K562 (cell line): ENCODE results near the gene PRDX2. TPM values are rescaled to one million over a fixed set of nuclear protein-coding genes. Genes with fewer than 3 reads are reported as not detected.

ENCODE experiments used
- CBX2 ChIP-seq: fragments of 200-600 bp; sonication (generic); IDR thresholded peaks from one replicate; pipeline ENCODE4 v1.6.1; 2012; ENCODE audit warnings: mild to moderate bottlenecking, low read length, inconsistent platforms; ENCODE audit not compliant: insufficient read depth, poor library complexity, severe bottlenecking
- ELF2 ChIP-seq: fragments of 250-450 bp; sonication (Bioruptor Pico); IDR thresholded peaks from 2 replicates; pipeline ENCODE4 v1.5.0; 2021; ENCODE audit warnings: mild to moderate bottlenecking
- FOXJ2 ChIP-seq: fragments of 200-800 bp; sonication (Bioruptor generic); IDR thresholded peaks from 2 replicates; pipeline ENCODE4 v1.6.1; 2016; ENCODE audit warnings: missing genetic modification characterization, missing compliant biosample characterization
- GATAD2B ChIP-seq: fragments of 450-650 bp; IDR thresholded peaks from 2 replicates; pipeline ENCODE4 v1.6.1; 2017; ENCODE audit warnings: mild to moderate bottlenecking, borderline replicate concordance
- HOXB6 ChIP-seq: fragments of 250-450 bp; sonication (Bioruptor Pico); IDR thresholded peaks from 2 replicates; pipeline ENCODE4 v1.5.1; 2022; ENCODE audit warnings: mild to moderate bottlenecking, borderline replicate concordance
- L3MBTL2 ChIP-seq: fragments of 450-650 bp; IDR thresholded peaks from 2 replicates; pipeline ENCODE4 v1.6.1; 2016; ENCODE audit warnings: mild to moderate bottlenecking, moderate library complexity
- LCOR ChIP-seq: sonication (generic); formaldehyde crosslinking; IDR thresholded peaks from 2 replicates; pipeline ENCODE4 v1.8.0; 2022; ENCODE audit warnings: mild to moderate bottlenecking, missing genetic modification reagents
- MTA3 ChIP-seq: fragments of 450-650 bp; formaldehyde crosslinking; IDR thresholded peaks from 2 replicates; pipeline ENCODE4 v1.6.1; 2017; ENCODE audit warnings: mild to moderate bottlenecking, borderline replicate concordance
- NCOR1 ChIP-seq: fragments of 450-650 bp; IDR thresholded peaks from 2 replicates; pipeline ENCODE4 v1.6.1; 2016; ENCODE audit warnings: mild to moderate bottlenecking, moderate library complexity
- SRSF9 ChIP-seq: fragments of 200-400 bp; formaldehyde crosslinking; IDR thresholded peaks from 2 replicates; pipeline ENCODE4 v1.6.1; 2017; ENCODE audit warnings: low read depth, low read length, borderline replicate concordance
- SUPT5H ChIP-seq: fragments of 450-650 bp; IDR thresholded peaks from 2 replicates; pipeline ENCODE4 v1.6.1; 2016
- TARDBP ChIP-seq: fragments of 450-650 bp; IDR thresholded peaks from 2 replicates; pipeline ENCODE4 v1.6.1; 2016
- ZNF134 ChIP-seq: fragments of 250-450 bp; sonication (Bioruptor Pico); conservative IDR thresholded peaks from 2 replicates; pipeline ENCODE4 v1.4.0; 2020
- polyA plus RNA-seq, 8 experiments: library from polyadenylated mRNA; depleted of rRNA in 4 of 8; stranded (reverse) in 5 of 8; unstranded in 3 of 8; fragments of >200 nt; fragmentation: Nextera tagmentation in 2 of 8; fragmentation: Illumina TruSeq in 1 of 8; extraction: Ambion mirVana in 2 of 8; extraction: Trizol in 1 of 8; gene quantifications; 2 replicates each; pipeline versions ENCODE4 v1.2.1 to v1.2.3, GENCODE V29; 2011 to 2014; ENCODE audit warnings: inconsistent platforms in 1 of 8, missing spikeins in 1 of 8
- total RNA-seq, 7 experiments: library from RNA; depleted of rRNA in 6 of 7; stranded (reverse); fragments of >200 nt in 6 of 7; fragmentation: Illumina TruSeq in 2 of 7; extraction: Trizol in 2 of 7; gene quantifications; 2 replicates each; pipeline versions ENCODE4 v1.2.1 to v1.2.3, GENCODE V29; 2011 to 2021; ENCODE audit warnings: low replicate concordance in 1 of 7
- TF ChIP-seq, protein P1 (sequence below): fragments of 450-650 bp; IDR thresholded peaks from 2 replicates; pipeline ENCODE4 v1.6.1; 2016; ENCODE audit warnings: antibody characterized with exemption
- TF ChIP-seq, protein P2 (sequence below): sonication (generic); formaldehyde crosslinking; IDR thresholded peaks from 2 replicates; pipeline ENCODE4 v1.8.0; 2022; ENCODE audit warnings: mild to moderate bottlenecking, missing genetic modification reagents
- TF ChIP-seq, protein P3 (sequence below): fragments of 450-650 bp; formaldehyde crosslinking; IDR thresholded peaks from 2 replicates; pipeline ENCODE4 v1.4.0; 2020; ENCODE audit warnings: mild to moderate bottlenecking, moderate library complexity
- TF ChIP-seq, protein P4 (sequence below): sonication (generic); formaldehyde crosslinking; IDR thresholded peaks from 2 replicates; pipeline ENCODE4 v1.8.0; 2022; ENCODE audit warnings: mild to moderate bottlenecking, missing genetic modification reagents
- TF ChIP-seq, protein P5 (sequence below): fragments of 450-650 bp; formaldehyde crosslinking; IDR thresholded peaks from 2 replicates; pipeline ENCODE4 v1.4.0; 2022; ENCODE audit warnings: mild to moderate bottlenecking, moderate library complexity
- TF ChIP-seq, protein P6 (sequence below): sonication (generic); formaldehyde crosslinking; IDR thresholded peaks from 2 replicates; pipeline ENCODE4 v1.8.0; 2022; ENCODE audit warnings: missing genetic modification reagents, mild to moderate bottlenecking, moderate library complexity, borderline replicate concordance
- TF ChIP-seq, protein P7 (sequence below), 2 experiments: fragments of 450-650 bp in 1 of 2; sonication (generic) in 1 of 2; formaldehyde crosslinking in 1 of 2; IDR thresholded peaks in 1 of 2; conservative IDR thresholded peaks in 1 of 2; 2 replicates each; pipeline versions ENCODE4 v1.6.1 to v1.8.1; 2016 to 2023; ENCODE audit warnings: mild to moderate bottlenecking in 2 of 2, moderate library complexity in 2 of 2, inconsistent platforms in 1 of 2, missing genetic modification reagents in 1 of 2

PRDX2 gene
- total and polyA plus RNA-seq, 9 of the 15 experiments (the other 6 are each of a cell fraction or from before 2014, with no cell fraction given): 206 to 1,183 (median 415) TPM

DNA sequence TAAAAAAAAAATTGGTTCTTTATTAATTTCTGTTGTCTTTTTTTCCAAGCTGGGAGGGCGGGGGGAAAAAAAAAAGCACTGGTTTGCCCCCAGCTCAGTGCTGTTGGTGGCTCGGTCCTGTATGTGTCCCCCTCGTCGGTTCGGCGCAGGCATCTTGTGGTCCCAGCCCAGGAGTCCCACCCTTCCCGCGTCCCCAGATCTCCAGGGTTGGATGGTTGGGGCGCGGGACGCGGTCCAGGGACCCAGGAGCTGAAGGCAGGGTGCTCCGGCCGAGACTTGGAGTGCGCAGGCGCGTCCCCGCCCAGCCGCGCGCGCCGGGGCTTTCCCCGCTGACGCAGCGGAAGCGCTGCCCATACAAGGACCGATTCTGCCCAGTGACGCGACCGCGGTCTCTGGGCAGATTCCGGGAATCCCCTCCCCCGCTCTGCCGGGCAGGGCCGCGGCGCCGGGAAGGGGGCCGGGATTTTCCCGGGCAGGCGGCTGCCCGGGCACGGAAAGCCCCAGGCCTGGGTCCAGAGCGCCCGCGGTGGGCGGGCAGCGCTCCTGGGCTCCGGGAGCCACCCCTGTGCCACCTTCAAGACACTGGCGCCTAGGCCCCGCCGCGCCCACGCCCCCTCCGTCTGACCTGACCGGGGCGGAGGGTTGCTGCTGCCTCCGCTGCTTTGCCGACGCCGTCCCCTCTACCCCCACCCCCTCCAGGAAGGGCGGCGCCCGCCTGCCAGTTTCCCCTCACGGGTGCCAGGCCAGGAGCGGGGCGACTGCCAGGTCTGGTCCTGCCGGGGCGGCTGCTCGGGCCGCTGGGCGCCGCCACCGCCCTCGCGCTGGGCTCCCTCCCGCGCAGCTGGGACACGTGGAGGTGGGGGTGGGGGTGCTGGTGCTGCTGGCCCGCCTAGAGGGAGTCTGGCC lies 8.1 kb downstream of the PRDX2 start (continued):
- TF ChIP-seq, protein P1, sequence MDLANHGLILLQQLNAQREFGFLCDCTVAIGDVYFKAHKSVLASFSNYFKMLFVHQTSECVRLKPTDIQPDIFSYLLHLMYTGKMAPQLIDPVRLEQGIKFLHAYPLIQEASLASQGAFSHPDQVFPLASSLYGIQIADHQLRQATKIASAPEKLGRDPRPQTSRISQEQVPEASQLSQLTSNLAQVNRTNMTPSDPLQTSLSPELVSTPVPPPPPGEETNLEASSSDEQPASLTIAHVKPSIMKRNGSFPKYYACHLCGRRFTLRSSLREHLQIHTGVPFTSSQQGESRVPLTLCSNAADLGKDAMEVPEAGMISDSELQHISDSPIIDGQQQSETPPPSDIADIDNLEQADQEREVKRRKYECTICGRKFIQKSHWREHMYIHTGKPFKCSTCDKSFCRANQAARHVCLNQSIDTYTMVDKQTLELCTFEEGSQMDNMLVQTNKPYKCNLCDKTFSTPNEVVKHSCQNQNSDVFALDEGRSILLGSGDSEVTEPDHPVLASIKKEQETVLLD: no peak
- TF ChIP-seq NCOR1 (peak; percentile 42), MTA3 (peak; percentile 95), L3MBTL2 (peak; percentile 93), TARDBP (0 out of 2 replicates have a peak, but pooled peaks have one; percentile 38), ZNF134 (no peak), HOXB6 (CRISPR knock-in tag) (no peak), GATAD2B (no peak), FOXJ2 (peak; percentile 64), SUPT5H (peak; percentile 72), ELF2 (CRISPR knock-in tag) (peak; percentile 5; the same call in 1 of the 2 replicates), SRSF9 (no peak), CBX2 (no peak), LCOR (CRISPR knock-in tag) (peak; percentile 63)
- TF ChIP-seq, protein P2, sequence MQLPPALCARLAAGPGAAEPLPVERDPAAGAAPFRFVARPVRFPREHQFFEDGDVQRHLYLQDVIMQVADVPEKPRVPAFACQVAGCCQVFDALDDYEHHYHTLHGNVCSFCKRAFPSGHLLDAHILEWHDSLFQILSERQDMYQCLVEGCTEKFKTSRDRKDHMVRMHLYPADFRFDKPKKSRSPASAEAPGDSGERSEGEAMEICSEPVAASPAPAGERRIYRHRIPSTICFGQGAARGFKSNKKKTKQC (CRISPR knock-in tag): no peak
- TF ChIP-seq, protein P3, sequence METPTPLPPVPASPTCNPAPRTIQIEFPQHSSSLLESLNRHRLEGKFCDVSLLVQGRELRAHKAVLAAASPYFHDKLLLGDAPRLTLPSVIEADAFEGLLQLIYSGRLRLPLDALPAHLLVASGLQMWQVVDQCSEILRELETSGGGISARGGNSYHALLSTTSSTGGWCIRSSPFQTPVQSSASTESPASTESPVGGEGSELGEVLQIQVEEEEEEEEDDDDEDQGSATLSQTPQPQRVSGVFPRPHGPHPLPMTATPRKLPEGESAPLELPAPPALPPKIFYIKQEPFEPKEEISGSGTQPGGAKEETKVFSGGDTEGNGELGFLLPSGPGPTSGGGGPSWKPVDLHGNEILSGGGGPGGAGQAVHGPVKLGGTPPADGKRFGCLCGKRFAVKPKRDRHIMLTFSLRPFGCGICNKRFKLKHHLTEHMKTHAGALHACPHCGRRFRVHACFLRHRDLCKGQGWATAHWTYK (CRISPR knock-in tag): peak; percentile 88
- TF ChIP-seq, protein P4, sequence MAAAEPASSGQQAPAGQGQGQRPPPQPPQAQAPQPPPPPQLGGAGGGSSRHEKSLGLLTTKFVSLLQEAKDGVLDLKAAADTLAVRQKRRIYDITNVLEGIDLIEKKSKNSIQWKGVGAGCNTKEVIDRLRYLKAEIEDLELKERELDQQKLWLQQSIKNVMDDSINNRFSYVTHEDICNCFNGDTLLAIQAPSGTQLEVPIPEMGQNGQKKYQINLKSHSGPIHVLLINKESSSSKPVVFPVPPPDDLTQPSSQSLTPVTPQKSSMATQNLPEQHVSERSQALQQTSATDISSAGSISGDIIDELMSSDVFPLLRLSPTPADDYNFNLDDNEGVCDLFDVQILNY (CRISPR knock-in tag): no peak
- TF ChIP-seq, protein P5, sequence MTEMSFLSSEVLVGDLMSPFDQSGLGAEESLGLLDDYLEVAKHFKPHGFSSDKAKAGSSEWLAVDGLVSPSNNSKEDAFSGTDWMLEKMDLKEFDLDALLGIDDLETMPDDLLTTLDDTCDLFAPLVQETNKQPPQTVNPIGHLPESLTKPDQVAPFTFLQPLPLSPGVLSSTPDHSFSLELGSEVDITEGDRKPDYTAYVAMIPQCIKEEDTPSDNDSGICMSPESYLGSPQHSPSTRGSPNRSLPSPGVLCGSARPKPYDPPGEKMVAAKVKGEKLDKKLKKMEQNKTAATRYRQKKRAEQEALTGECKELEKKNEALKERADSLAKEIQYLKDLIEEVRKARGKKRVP: 0 out of 2 replicates have a peak, but pooled peaks have one; percentile 51
- TF ChIP-seq, protein P6, sequence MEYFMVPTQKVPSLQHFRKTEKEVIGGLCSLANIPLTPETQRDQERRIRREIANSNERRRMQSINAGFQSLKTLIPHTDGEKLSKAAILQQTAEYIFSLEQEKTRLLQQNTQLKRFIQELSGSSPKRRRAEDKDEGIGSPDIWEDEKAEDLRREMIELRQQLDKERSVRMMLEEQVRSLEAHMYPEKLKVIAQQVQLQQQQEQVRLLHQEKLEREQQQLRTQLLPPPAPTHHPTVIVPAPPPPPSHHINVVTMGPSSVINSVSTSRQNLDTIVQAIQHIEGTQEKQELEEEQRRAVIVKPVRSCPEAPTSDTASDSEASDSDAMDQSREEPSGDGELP (CRISPR knock-in tag): peak; percentile 48; the same call in 1 of the 2 replicates
- TF ChIP-seq, protein P7, sequence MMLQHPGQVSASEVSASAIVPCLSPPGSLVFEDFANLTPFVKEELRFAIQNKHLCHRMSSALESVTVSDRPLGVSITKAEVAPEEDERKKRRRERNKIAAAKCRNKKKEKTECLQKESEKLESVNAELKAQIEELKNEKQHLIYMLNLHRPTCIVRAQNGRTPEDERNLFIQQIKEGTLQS (IDR thresholded peaks at IDR 0.05): no peak; the same call in 1 of the 2 replicates
- TF ChIP-seq, protein P7 (CRISPR knock-in tag; conservative IDR thresholded peaks at IDR 0.05): no peak
